OCI-LY3 (cell line): ENCODE data around the gene ZIC5.

Source experiments
- CTCF ChIP-seq: fragments of 200-600, 300-600 bp; sonication (generic); IDR thresholded peaks from 2 replicates; pipeline ENCODE4 v1.5.1; 2014; ENCODE audit warnings: antibody characterized with exemption, low read length, low read depth
- EZH2phosphoT487 ChIP-seq: fragments of 200-600 bp; shearing (Covaris generic); IDR thresholded peaks from 2 replicates; pipeline ENCODE4 v1.6.1; 2018; ENCODE audit warnings: antibody characterized with exemption, mixed run types, low read depth

DNA sequence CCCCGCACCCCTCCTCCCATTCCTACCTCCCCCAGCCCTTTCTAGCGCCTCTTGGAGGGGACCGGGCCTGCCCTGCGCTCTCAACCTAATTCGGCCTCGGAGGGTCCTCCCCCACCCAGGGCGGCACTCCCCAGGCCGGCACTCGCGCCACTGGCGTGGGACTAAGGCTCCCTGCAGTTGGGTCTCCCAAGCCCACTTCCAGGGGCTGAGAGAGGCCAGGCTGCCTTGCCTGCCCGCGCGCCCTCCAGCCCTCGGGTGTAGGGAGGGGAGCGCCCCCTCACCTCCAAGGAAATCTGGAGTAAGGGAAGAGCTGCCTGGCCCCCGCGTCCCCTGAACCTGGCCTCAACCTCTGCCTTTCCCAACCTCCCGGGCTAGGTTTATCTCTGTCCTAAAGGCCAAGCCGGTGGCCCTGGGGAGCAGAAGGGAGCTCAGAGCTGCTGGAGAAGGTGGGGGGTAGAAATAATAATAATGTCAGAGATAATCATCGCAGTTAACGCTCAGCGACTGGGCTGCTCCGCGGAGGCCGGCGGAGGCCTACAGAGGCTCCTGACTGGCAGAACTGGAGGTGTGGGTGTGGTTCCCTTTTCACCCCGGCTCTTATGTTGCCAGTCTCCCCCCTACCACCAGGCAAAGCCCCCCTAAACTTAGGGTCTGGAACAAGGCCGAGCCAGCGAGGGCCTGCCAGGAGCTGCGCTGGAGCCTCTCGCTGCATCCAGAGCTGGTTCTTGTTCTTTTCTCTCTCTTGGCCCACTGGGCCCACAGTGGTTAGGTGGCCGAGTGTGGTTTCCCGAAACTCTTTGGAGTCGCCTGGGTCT is 19.7 kb upstream of the ZIC5 start:
- TF ChIP-seq CTCF (no peak), EZH2phosphoT487 (no peak)
